NOMO-1 (cell line): ENCODE data around the gene DDI2.
"Not testable (repeated sequence)": the region's sequence is repeated elsewhere in the genome, so short reads cannot be mapped to it uniquely, and the experiment has no call there.

Experiments used
- DNase-seq, 2 experiments: peaks; one replicate each; lab custom pipeline; 2025; ENCODE audit not compliant: unreplicated experiment in 2 of 2; lab: John Stamatoyannopoulos, UW

The DDI2 gene

GRCh38 chr1:15604400-15604799, 12.9 kb upstream of the DDI2 start:
- DNase-seq = not testable (repeated sequence)

GRCh38 chr1:15605398-15606383, 11.6 kb upstream of the DDI2 start:
- DNase-seq = no peak

GRCh38 chr1:15609631-15610030, 7.6 kb upstream of the DDI2 start:
- no peak for DNase-seq

- DNase-seq = no peak
These were observed 7.1 kb upstream of the DDI2 start for GRCh38 chr1:15610167-15610566.

GRCh38 chr1:15616373-15617172, 685 bp upstream of the DDI2 start:
- DNase-seq = no peak

- DNase-seq = peak in 1 of 2 experiments; percentile 68
These were observed 908 bp downstream of the DDI2 start for GRCh38 chr1:15618077-15618654.

GRCh38 chr1:15618655-15619525, 1.6 kb downstream of the DDI2 start:
- peak in 1 of 2 experiments; percentile 60 for DNase-seq

GRCh38 chr1:15620155-15620545, 2.9 kb downstream of the DDI2 start:
- DNase-seq = no peak

- DNase-seq = no peak
These were observed 3.8 kb downstream of the DDI2 start for GRCh38 chr1:15620902-15621682.

GRCh38 chr1:15621975-15622374, 4.7 kb downstream of the DDI2 start:
- DNase-seq = no peak

- no peak for DNase-seq
These were observed 5.6 kb downstream of the DDI2 start for GRCh38 chr1:15622712-15623373.

GRCh38 chr1:15623435-15623834, 6.2 kb downstream of the DDI2 start:
- DNase-seq = no peak

- no peak for DNase-seq
These were observed 7.0 kb downstream of the DDI2 start for GRCh38 chr1:15624133-15624714.

- DNase-seq = no peak
These were observed 8.0 kb downstream of the DDI2 start for GRCh38 chr1:15625056-15625917.

GRCh38 chr1:15626269-15626950, 9.2 kb downstream of the DDI2 start:
- DNase-seq = no peak

GRCh38 chr1:15627343-15627988, 10.2 kb downstream of the DDI2 start:
- no peak for DNase-seq

GRCh38 chr1:15628003-15628402, 10.7 kb downstream of the DDI2 start:
- DNase-seq = no peak
